Astrocyte (in vitro differentiated cells and primary cell): ENCODE results near the gene XRN2.

Source experiments
- EZH2 ChIP-seq: IDR thresholded peaks from 2 replicates; pipeline ENCODE4 v1.6.1; 2012; ENCODE audit warnings: mild to moderate bottlenecking, low read length, inconsistent platforms; ENCODE audit not compliant: insufficient read depth
- TF ChIP-seq, protein P1 (sequence below): IDR thresholded peaks from 2 replicates; pipeline ENCODE4 v1.5.1; 2011; ENCODE audit warnings: low read depth, mild to moderate bottlenecking, inconsistent platforms, low read length, moderate library complexity; ENCODE audit not compliant: insufficient read depth

DNA sequence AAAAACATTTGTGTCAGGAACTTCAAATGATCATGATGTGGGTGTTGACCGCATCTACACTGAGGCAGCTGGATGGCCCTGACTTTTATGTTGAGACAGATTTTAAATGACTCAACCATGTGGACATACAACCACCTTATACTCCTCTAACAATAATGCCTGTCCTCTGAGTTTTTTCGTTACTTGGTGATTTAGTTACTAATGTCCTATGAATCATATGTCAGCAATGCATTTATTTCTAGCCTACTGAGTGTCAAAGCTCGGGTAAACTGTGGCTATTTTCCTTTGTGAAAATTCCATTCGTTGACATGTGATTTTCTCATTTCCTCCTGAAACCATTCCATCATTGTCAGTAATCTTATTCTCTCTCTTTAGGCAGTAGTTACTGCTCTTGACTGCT lies 133.1 kb downstream of the XRN2 start:
- TF ChIP-seq, protein P1, sequence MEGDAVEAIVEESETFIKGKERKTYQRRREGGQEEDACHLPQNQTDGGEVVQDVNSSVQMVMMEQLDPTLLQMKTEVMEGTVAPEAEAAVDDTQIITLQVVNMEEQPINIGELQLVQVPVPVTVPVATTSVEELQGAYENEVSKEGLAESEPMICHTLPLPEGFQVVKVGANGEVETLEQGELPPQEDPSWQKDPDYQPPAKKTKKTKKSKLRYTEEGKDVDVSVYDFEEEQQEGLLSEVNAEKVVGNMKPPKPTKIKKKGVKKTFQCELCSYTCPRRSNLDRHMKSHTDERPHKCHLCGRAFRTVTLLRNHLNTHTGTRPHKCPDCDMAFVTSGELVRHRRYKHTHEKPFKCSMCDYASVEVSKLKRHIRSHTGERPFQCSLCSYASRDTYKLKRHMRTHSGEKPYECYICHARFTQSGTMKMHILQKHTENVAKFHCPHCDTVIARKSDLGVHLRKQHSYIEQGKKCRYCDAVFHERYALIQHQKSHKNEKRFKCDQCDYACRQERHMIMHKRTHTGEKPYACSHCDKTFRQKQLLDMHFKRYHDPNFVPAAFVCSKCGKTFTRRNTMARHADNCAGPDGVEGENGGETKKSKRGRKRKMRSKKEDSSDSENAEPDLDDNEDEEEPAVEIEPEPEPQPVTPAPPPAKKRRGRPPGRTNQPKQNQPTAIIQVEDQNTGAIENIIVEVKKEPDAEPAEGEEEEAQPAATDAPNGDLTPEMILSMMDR, result no peak
- no peak for TF ChIP-seq EZH2
